Measurements from ENCODE around the gene DHRSX. TPM values are rescaled to one million over a fixed set of nuclear protein-coding genes. Genes with fewer than 3 reads are reported as not detected.

Gene DHRSX
- total RNA-seq, 4 donors from 2014 or later = 4.4 to 23.8 (median 11.3) TPM

DNA sequence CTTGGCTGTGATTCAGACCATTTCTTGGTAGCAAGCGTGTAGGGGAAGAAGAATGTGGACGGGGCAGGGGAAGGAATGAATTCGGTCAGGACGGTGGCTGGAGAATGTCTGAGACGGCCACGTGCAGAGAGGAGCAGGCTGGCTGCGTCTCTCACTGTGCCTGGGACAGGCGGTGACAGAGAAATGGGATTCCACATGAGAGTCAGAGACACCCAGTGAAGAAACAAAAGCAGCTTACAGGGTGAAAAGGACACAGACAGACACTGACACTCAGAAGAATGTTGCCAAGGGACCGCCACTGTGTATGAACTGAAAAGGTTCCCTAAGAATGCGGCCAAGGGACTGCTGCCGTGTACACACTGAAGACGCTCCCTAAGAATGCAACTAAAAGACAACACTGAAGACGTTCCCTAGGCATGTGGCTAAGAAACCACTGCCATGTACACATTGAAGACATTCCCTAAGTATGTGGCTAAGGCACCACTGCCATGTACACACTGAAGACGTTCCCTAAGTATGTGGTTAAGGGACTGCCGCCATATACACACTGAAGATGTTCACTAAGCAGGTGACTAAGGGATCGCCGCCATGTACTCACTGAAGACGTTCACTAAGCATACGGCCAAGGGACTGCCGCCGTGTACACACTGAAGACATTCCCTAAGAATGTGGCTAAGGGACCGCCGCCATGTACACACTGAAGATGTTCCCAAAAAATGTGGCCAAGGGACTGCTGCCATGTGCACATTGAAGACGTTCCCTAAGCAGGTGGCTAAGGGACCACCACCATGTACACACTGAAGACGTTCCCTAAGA is 49.1 kb downstream of the DHRSX start:
- TF ChIP-seq, protein P1, sequence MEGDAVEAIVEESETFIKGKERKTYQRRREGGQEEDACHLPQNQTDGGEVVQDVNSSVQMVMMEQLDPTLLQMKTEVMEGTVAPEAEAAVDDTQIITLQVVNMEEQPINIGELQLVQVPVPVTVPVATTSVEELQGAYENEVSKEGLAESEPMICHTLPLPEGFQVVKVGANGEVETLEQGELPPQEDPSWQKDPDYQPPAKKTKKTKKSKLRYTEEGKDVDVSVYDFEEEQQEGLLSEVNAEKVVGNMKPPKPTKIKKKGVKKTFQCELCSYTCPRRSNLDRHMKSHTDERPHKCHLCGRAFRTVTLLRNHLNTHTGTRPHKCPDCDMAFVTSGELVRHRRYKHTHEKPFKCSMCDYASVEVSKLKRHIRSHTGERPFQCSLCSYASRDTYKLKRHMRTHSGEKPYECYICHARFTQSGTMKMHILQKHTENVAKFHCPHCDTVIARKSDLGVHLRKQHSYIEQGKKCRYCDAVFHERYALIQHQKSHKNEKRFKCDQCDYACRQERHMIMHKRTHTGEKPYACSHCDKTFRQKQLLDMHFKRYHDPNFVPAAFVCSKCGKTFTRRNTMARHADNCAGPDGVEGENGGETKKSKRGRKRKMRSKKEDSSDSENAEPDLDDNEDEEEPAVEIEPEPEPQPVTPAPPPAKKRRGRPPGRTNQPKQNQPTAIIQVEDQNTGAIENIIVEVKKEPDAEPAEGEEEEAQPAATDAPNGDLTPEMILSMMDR (IDR thresholded peaks at IDR 0.05) = no peak
- TF ChIP-seq POLR2A (IDR thresholded peaks at IDR 0.05) = no peak
- no peak for DNase-seq
- intact Hi-C loops (cut with DNase I; ENCODE audit: low total_unique reads) = no loop called here
- no peak overlapping the region for H3K27ac ChIP-seq
- H3K27me3 ChIP-seq = no peaks in the 10 kb centered on the region
- H3K9me3 ChIP-seq = no peaks in the 10 kb centered on the region
- no peak overlapping the region for H3K4me3 ChIP-seq
- H3K36me3 ChIP-seq = no peaks in the 10 kb centered on the region
- no peaks in the 10 kb centered on the region for H3K4me1 ChIP-seq

DNA sequence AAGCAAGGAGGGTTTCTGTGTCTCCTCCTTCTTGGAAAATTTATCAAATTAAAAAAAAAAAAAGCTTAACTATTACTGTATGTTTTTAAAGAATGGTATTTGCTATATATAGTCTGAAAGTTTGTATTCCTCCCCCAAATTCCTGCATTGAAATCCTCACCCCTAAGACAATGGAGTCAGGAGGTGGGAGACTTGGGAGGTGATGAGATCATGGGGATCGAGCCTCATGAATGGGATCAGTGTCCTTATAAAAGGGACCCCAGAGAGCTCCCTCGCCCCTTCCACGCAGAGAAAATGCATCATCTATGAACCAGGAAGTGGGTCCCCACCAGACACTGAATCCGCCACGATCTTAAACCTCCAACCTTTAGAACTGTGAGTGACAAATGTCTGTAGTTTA is 50.1 kb downstream of the DHRSX start:
- intact Hi-C loops (cut with DNase I; ENCODE audit: low total_unique reads) = no loop called here

DNA sequence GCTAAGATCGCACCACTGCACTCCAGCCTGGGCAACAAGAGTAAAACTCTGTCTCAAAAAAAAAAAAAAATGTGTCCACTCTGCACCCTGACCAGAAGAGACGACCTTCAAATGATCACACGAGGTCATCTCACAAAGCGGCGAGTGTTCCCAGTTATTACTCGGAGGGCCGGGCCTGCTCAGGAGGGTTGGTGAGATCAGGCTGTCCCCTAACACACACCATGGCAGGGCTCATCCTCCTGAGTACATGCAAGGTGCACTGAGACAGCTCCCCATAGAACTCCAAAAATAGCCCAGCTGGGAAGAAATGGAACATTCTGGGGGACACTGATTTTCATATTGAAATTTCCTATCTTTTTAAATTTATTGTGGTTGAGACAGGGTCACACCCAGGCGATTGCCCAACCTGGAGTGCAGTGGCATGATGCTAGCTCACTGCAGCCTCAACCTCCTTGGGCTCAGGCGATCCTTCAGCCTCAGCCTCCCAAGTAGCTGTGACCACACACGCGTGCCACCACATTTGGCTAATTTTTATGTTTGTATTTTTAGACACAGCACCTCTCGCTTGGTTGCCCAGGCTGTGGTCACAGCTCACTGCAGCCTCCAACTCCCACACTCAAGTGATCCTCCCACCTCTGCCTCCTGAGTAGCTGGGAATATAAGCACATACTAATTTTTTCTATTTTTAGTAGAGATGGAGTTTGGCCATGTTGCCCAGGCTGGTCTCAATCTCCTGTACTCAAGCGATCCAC is 51.5 kb downstream of the DHRSX start:
- DNase-seq = no peak
- Histone ChIP-seq H3K9me3 (no peaks in the 10 kb centered on the region), H3K4me3 (no peak overlapping the region), H3K27me3 (no peaks in the 10 kb centered on the region), H3K27ac (no peak overlapping the region), H3K36me3 (no peaks in the 10 kb centered on the region), H3K4me1 (no peaks in the 10 kb centered on the region)
- TF ChIP-seq POLR2A (IDR thresholded peaks at IDR 0.05) = no peak
- TF ChIP-seq, protein P1 (IDR thresholded peaks at IDR 0.05) = no peak
- intact Hi-C loops (cut with DNase I; ENCODE audit: low total_unique reads) = loop anchor here (10.0 kb wide), 1 partner anchor 265 kb away; no protein-coding TSS in a partner anchor

More for the DNA sequence above, 50.1 kb downstream of the DHRSX start:
- Histone ChIP-seq H3K27me3 (no peaks in the 10 kb centered on the region), H3K4me3 (no peak overlapping the region), H3K36me3 (no peaks in the 10 kb centered on the region), H3K9me3 (no peaks in the 10 kb centered on the region), H3K27ac (no peak overlapping the region), H3K4me1 (no peaks in the 10 kb centered on the region)
- DNase-seq = no peak
- no peak for TF ChIP-seq POLR2A (IDR thresholded peaks at IDR 0.05)
- TF ChIP-seq, protein P1 (IDR thresholded peaks at IDR 0.05) = no peak

DNA sequence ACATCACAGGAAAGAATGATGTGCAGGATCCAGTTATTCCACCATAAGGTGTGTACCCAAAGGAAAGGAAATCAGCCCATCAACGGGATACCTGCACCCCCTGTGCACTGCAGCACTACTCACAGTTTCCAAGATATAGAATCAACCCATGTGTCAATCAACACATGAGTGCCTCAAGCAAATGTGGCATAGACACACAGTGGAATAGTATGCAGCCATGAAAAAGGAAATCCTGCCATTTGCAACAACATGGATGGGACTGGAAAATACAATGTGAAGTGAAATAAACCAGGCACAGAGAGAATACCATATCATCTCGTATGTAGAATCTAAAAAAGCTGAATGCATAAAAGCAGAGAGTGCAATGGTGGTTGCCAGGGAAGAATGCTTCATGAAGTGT is 53.3 kb downstream of the DHRSX start:
- H3K4me3 ChIP-seq = no peak overlapping the region
- no peaks in the 10 kb centered on the region for H3K4me1 ChIP-seq
- DNase-seq = no peak
- no peak overlapping the region for H3K27ac ChIP-seq
- H3K27me3 ChIP-seq = no peaks in the 10 kb centered on the region
- TF ChIP-seq, protein P1 (IDR thresholded peaks at IDR 0.05) = no peak
- TF ChIP-seq POLR2A (IDR thresholded peaks at IDR 0.05) = no peak
- H3K36me3 ChIP-seq = no peaks in the 10 kb centered on the region
- H3K9me3 ChIP-seq = no peaks in the 10 kb centered on the region
- intact Hi-C loops (cut with DNase I; ENCODE audit: low total_unique reads) = loop anchor here (10.0 kb wide), 1 partner anchor 263 kb away; no protein-coding TSS in a partner anchor

DNA sequence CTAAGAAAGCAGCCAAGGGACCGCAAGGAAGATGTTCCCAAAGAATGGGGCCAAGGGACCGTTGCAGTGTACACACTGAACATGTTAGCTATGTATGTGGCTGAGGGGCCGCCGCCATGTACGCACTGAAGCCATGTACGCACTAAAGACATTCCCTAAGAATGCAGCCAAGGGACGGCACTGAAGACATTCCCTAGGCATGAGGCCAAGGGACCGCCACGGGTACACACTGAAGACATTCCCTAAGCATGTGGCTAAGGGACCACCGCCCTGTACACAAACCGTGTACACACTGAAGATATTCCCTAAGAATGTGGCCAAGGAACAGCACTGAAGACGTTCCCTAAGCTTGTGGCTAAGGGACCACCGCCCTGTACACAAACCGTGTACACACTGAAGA is 54.0 kb downstream of the DHRSX start:
- no peaks in the 10 kb centered on the region for H3K9me3 ChIP-seq
- DNase-seq = no peak
- no peaks in the 10 kb centered on the region for H3K27me3 ChIP-seq
- no peak overlapping the region for H3K4me3 ChIP-seq
- no peaks in the 10 kb centered on the region for H3K36me3 ChIP-seq
- intact Hi-C loops (cut with DNase I; ENCODE audit: low total_unique reads) = loop anchor here (10.0 kb wide), 1 partner anchor 262 kb away; no protein-coding TSS in a partner anchor
- H3K27ac ChIP-seq = no peak overlapping the region
- no peak for TF ChIP-seq POLR2A (IDR thresholded peaks at IDR 0.05)
- TF ChIP-seq, protein P1 (IDR thresholded peaks at IDR 0.05) = no peak
- no peaks in the 10 kb centered on the region for H3K4me1 ChIP-seq
